OCI-LY7 (cell line): ENCODE measurements around the gene ODF4. TPM values are rescaled to one million over a fixed set of nuclear protein-coding genes. Genes with fewer than 3 reads are reported as not detected.
"Not testable (repeated sequence)": the region's sequence is repeated elsewhere in the genome, so short reads cannot be mapped to it uniquely, and the experiment has no call there.

Experiments
- BruUV-seq: library from RNA; stranded (reverse); fragments of 400-500 nt; replicated peaks from 2 replicates; lab custom pipeline; 2021; lab: Mats Ljungman, UMichigan
- CTCF ChIA-PET: fragments of 300-600 bp; sonication (Branson Sonifier 250); formaldehyde crosslinking; loops from one replicate; lab custom pipeline; 2022; ENCODE audit warnings: antibody characterized with exemption; ENCODE audit not compliant: unreplicated experiment; lab: Charles Lee
- POLR2A ChIA-PET: fragments of 300-600 bp; sonication (Branson Sonifier 250); formaldehyde crosslinking; loops from one replicate; lab custom pipeline; 2022; ENCODE audit warnings: antibody characterized with exemption; lab: Charles Lee
- DNase-seq: peaks from one replicate; pipeline ENCODE4 v3.0.0-alpha.2; 2015; ENCODE audit warnings: low spot score
- H2AFZ ChIP-seq: fragments of 200-600 bp; sonication (generic), shearing (Covaris generic); 2 replicates; pipeline ENCODE4 v1.6.1; 2014; ENCODE audit warnings: mild to moderate bottlenecking, antibody characterized with exemption, low read length, moderate library complexity
- H3K27ac ChIP-seq: fragments of 200-600 bp; sonication (generic); 2 replicates; pipeline ENCODE4 v1.5.1; 2014; ENCODE audit warnings: mixed run types, low read depth, mild to moderate bottlenecking, moderate library complexity, low read length, inconsistent platforms; ENCODE audit not compliant: poor library complexity, severe bottlenecking
- H3K36me3 ChIP-seq: fragments of 200-600 bp; sonication (generic); 2 replicates; pipeline ENCODE4 v1.6.1; 2014; ENCODE audit warnings: mild to moderate bottlenecking, antibody characterized with exemption, low read length, moderate library complexity, mixed read lengths; ENCODE audit not compliant: insufficient read depth
- H3K4me1 ChIP-seq: fragments of 200-600 bp; sonication (generic); 2 replicates; pipeline ENCODE4 v1.5.1; 2014; ENCODE audit warnings: mild to moderate bottlenecking, low read length; ENCODE audit not compliant: insufficient read depth, poor library complexity, severe bottlenecking
- H3K4me2 ChIP-seq: fragments of 200-600 bp; sonication (generic); 2 replicates; pipeline ENCODE4 v1.6.1; 2014; ENCODE audit warnings: mild to moderate bottlenecking, low read length
- H3K4me3 ChIP-seq: fragments of 200-600 bp; sonication (generic); 2 replicates; pipeline ENCODE4 v1.5.1; 2014; ENCODE audit warnings: mild to moderate bottlenecking, low read depth, low read length; ENCODE audit not compliant: poor library complexity, severe bottlenecking
- H3K79me2 ChIP-seq: fragments of 200-600 bp; sonication (generic); 2 replicates; pipeline ENCODE4 v1.6.1; 2016; ENCODE audit warnings: low read depth, mild to moderate bottlenecking, low read length, moderate library complexity, mixed read lengths; ENCODE audit not compliant: insufficient read depth
- H3K9me2 ChIP-seq: fragments of 200-600 bp; sonication (generic); 2 replicates; pipeline ENCODE4 v1.6.1; 2016; ENCODE audit warnings: mild to moderate bottlenecking, low read length, mixed read lengths; ENCODE audit not compliant: insufficient read depth
- H3K9me3 ChIP-seq: fragments of 200-600 bp; sonication (generic); 2 replicates; pipeline ENCODE4 v1.6.1; 2014; ENCODE audit warnings: mild to moderate bottlenecking, mixed run types, low read length, mixed read lengths
- H4K20me1 ChIP-seq: fragments of 200-600 bp; sonication (generic); 2 replicates; pipeline ENCODE4 v1.6.1; 2014; ENCODE audit warnings: mild to moderate bottlenecking, antibody characterized with exemption, low read length, moderate library complexity, mixed read lengths; ENCODE audit not compliant: insufficient read depth
- CTCF ChIP-seq: fragments of 200-600 bp; sonication (generic); conservative IDR thresholded peaks from 2 replicates; pipeline ENCODE4 v1.5.1; 2014; ENCODE audit warnings: mild to moderate bottlenecking, antibody characterized with exemption, low read length, moderate library complexity, mixed read lengths
- EZH2phosphoT487 ChIP-seq: fragments of 200-600 bp; sonication (generic); IDR thresholded peaks from 2 replicates; pipeline ENCODE4 v1.6.1; 2018; ENCODE audit warnings: low read depth, borderline replicate concordance, mild to moderate bottlenecking, mixed run types, antibody characterized with exemption, low read length, moderate library complexity, mixed read lengths
- intact Hi-C: fragments of 100-400 bp; cut with micrococcal nuclease; formaldehyde crosslinking; loops from one replicate; pipeline ENCODE4 v1.10.0; 2022; ENCODE audit not compliant: unreplicated experiment
- total RNA-seq, 2 experiments: library from RNA; depleted of rRNA in 1 of 2; stranded (reverse); fragments of >200 nt in 1 of 2; shearing (Covaris generic) in 1 of 2; gene quantifications; 2 replicates each; pipeline ENCODE4 v1.2.3, GENCODE V29; 2014 to 2022

ODF4 gene
- total RNA-seq, 2 experiments from 2014 or later, result not detected

DNA sequence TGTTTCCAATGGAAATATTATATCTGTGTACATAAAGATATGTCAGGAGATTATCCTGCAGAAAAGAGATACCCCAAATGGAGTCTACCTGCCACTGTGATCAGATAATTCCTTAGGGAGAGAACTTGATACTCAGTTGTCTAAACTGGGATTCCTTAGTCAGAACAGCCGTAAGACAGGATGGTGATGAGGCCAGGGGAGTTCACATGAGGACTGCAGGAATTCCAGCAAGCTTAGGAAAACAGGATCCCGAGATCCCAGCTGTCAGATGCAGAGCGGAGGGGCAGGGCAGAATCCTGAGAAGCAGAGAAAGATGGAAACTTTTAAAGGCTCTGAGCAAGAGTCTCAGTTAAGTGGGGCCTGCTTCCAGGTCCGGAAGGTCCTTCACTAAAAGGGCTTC is 32.1 kb downstream of the ODF4 start:
- no peak overlapping the region for H3K4me2 ChIP-seq
- no peaks in the 10 kb centered on the region for H4K20me1 ChIP-seq
- peaks cover 10% of the 10 kb centered on the region for H3K4me1 ChIP-seq
- H3K9me3 ChIP-seq, result no peaks in the 10 kb centered on the region
- CTCF ChIA-PET, result no interaction called here
- TF ChIP-seq EZH2phosphoT487 (no peak), CTCF (no peak)
- no peak for DNase-seq
- no peak overlapping the region for H2AFZ ChIP-seq
- no peak overlapping the region for H3K27ac ChIP-seq
- H3K4me3 ChIP-seq, result no peak overlapping the region
- H3K9me2 ChIP-seq, result no peaks in the 10 kb centered on the region
- H3K79me2 ChIP-seq, result no peaks in the 10 kb centered on the region
- peaks cover 24% of the 10 kb centered on the region for H3K36me3 ChIP-seq
- POLR2A ChIA-PET, result interaction anchor here (0.6 to 1.0 kb wide), 2 partner anchors 10 to 459 kb away, joined by 3 to 6 read pairs; no protein-coding TSS in a partner anchor
- no TSS peak for BruUV-seq
- intact Hi-C loops, result no loop called here

GRCh38 chr17:8372422-8372821 is 32.8 kb downstream of the ODF4 start:
- Histone ChIP-seq H2AFZ (no peak overlapping the region), H4K20me1 (no peaks in the 10 kb centered on the region), H3K9me2 (no peaks in the 10 kb centered on the region), H3K36me3 (peaks cover 31% of the 10 kb centered on the region), H3K4me3 (no peak overlapping the region), H3K79me2 (no peaks in the 10 kb centered on the region), H3K4me2 (no peak overlapping the region), H3K4me1 (peaks cover 17% of the 10 kb centered on the region), H3K27ac (no peak overlapping the region), H3K9me3 (no peaks in the 10 kb centered on the region)
- BruUV-seq, result no TSS peak
- ChIA-PET POLR2A (interaction anchor here (1.0 kb wide), 1 partner anchor 10 kb away, joined by 6 read pairs; no protein-coding TSS in a partner anchor), CTCF (no interaction called here)
- no peak for DNase-seq
- intact Hi-C loops, result no loop called here
- no peak for TF ChIP-seq EZH2phosphoT487
- TF ChIP-seq CTCF, result no peak

DNA sequence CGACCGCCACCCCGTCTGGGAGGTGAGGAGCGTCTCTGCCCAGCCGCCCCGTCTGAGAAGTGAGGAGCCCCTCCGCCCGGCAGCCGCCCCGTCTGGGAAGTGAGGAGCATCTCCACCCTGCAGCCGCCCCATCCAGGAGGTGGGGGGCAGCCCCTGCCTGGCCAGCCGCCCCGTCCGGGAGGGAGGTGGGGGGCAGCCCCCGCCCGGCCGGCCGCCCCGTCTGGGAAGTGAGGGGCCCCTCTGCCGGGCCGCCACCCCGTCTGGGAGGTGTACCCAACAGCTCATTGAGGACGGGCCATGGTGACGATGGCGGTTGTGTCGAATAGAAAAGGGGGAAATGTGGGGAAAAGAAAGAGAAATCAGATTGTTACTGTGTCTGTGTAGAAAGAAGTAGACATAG is 34.2 kb downstream of the ODF4 start:
- intact Hi-C loops, H4K20me1 ChIP-seq: not testable (repeated sequence)

More for the DNA sequence above, 34.2 kb downstream of the ODF4 start:
- H3K9me3 ChIP-seq, CTCF ChIA-PET, POLR2A ChIA-PET, H3K4me2 ChIP-seq, H3K79me2 ChIP-seq, H3K9me2 ChIP-seq, H3K4me3 ChIP-seq, BruUV-seq, DNase-seq, H2AFZ ChIP-seq, H3K27ac ChIP-seq: not testable (repeated sequence)
- Histone ChIP-seq H3K36me3 (peaks cover 45% of the 10 kb centered on the region), H3K4me1 (peaks cover 31% of the 10 kb centered on the region)
